Activated naive CD8-positive, alpha-beta T cell treated with anti-CD3 and anti-CD28 coated beads for 36 hours (primary cell): ENCODE data around the gene MVD. TPM values are rescaled to one million over a fixed set of nuclear protein-coding genes. Genes with fewer than 3 reads are reported as not detected.
A peak's percentile ranks its signal among the peaks of the same experiment; 100 is the strongest.

Source experiments
- DNase-seq: peaks from one replicate; pipeline ENCODE4 v3.0.0; 2021
- H3K27ac Mint-ChIP-seq: one replicate; pipeline ENCODE4 v1.8.0; 2022; ENCODE audit warnings: mild to moderate bottlenecking, moderate library complexity, mixed read lengths
- H3K27me3 Mint-ChIP-seq: one replicate; pipeline ENCODE4 v1.8.0; 2022; ENCODE audit warnings: mild to moderate bottlenecking, mixed read lengths
- H3K36me3 Mint-ChIP-seq: one replicate; pipeline ENCODE4 v1.8.0; 2021; ENCODE audit warnings: mild to moderate bottlenecking, mixed read lengths
- H3K4me1 Mint-ChIP-seq: one replicate; pipeline ENCODE4 v1.8.0; 2021; ENCODE audit warnings: mixed read lengths
- H3K4me3 Mint-ChIP-seq: one replicate; pipeline ENCODE4 v1.8.0; 2022; ENCODE audit warnings: mild to moderate bottlenecking, moderate library complexity, mixed read lengths
- H3K9me3 Mint-ChIP-seq: one replicate; pipeline ENCODE4 v1.8.0; 2022; ENCODE audit warnings: mixed read lengths
- total RNA-seq, 2 experiments: library from RNA; stranded (reverse); gene quantifications; one replicate each; pipeline ENCODE4 v1.2.3, GENCODE V29; 2021

Gene MVD
- total RNA-seq, 2 experiments from 2014 or later: 53.3 to 56.6 TPM

- DNase-seq: no peak
- H3K27ac Mint-ChIP-seq: no peak overlapping the region
- H3K4me3 Mint-ChIP-seq: no peak overlapping the region
- H3K36me3 Mint-ChIP-seq: peaks cover 4% of the 10 kb centered on the region
- H3K9me3 Mint-ChIP-seq: no peaks in the 10 kb centered on the region
- peaks cover 10% of the 10 kb centered on the region for H3K4me1 Mint-ChIP-seq
- no peaks in the 10 kb centered on the region for H3K27me3 Mint-ChIP-seq
Observed at GRCh38 chr16:88657371-88657770, 5.5 kb downstream of the MVD start.

- peaks cover 7% of the 10 kb centered on the region for H3K4me1 Mint-ChIP-seq
- no peaks in the 10 kb centered on the region for H3K27me3 Mint-ChIP-seq
- no peaks in the 10 kb centered on the region for H3K9me3 Mint-ChIP-seq
- no peak overlapping the region for H3K27ac Mint-ChIP-seq
- DNase-seq: no peak
- peaks cover 4% of the 10 kb centered on the region for H3K36me3 Mint-ChIP-seq
- no peak overlapping the region for H3K4me3 Mint-ChIP-seq
Observed at GRCh38 chr16:88656291-88656980, 6.5 kb downstream of the MVD start.

- no peaks in the 10 kb centered on the region for H3K27me3 Mint-ChIP-seq
- H3K27ac Mint-ChIP-seq: no peak overlapping the region
- H3K4me1 Mint-ChIP-seq: peaks cover 7% of the 10 kb centered on the region
- DNase-seq: no peak
- peaks cover 5% of the 10 kb centered on the region for H3K36me3 Mint-ChIP-seq
- no peaks in the 10 kb centered on the region for H3K9me3 Mint-ChIP-seq
- no peak overlapping the region for H3K4me3 Mint-ChIP-seq
Observed at GRCh38 chr16:88655733-88656281, 7.1 kb downstream of the MVD start.

- Mint-ChIP-seq H3K27ac (no peak overlapping the region), H3K27me3 (no peaks in the 10 kb centered on the region), H3K4me1 (peaks cover 7% of the 10 kb centered on the region), H3K4me3 (no peak overlapping the region), H3K9me3 (no peaks in the 10 kb centered on the region), H3K36me3 (peaks cover 6% of the 10 kb centered on the region)
- no peak for DNase-seq
Observed at GRCh38 chr16:88655053-88655732, 7.7 kb downstream of the MVD start.

GRCh38 chr16:88654363-88655052 lies 8.4 kb downstream of the MVD start:
- no peak for DNase-seq
- H3K27me3 Mint-ChIP-seq: no peaks in the 10 kb centered on the region
- H3K27ac Mint-ChIP-seq: no peak overlapping the region
- H3K4me1 Mint-ChIP-seq: peaks cover 7% of the 10 kb centered on the region
- no peaks in the 10 kb centered on the region for H3K9me3 Mint-ChIP-seq
- H3K4me3 Mint-ChIP-seq: no peak overlapping the region
- H3K36me3 Mint-ChIP-seq: peaks cover 6% of the 10 kb centered on the region

GRCh38 chr16:88653596-88654362 lies 9.1 kb downstream of the MVD start:
- Mint-ChIP-seq H3K27me3 (no peaks in the 10 kb centered on the region), H3K36me3 (peaks cover 9% of the 10 kb centered on the region), H3K27ac (no peak overlapping the region), H3K4me3 (no peak overlapping the region), H3K4me1 (peaks cover 13% of the 10 kb centered on the region), H3K9me3 (no peaks in the 10 kb centered on the region)
- DNase-seq: no peak

- Mint-ChIP-seq H3K27ac (no peak overlapping the region), H3K9me3 (no peaks in the 10 kb centered on the region), H3K4me3 (no peak overlapping the region), H3K36me3 (peaks cover 8% of the 10 kb centered on the region), H3K27me3 (no peaks in the 10 kb centered on the region), H3K4me1 (peaks cover 13% of the 10 kb centered on the region)
- DNase-seq: no peak
Observed at GRCh38 chr16:88653101-88653500, 9.8 kb downstream of the MVD start.

GRCh38 chr16:88652762-88653063 lies 10.2 kb downstream of the MVD start:
- H3K27me3 Mint-ChIP-seq: no peaks in the 10 kb centered on the region
- no peak for DNase-seq
- H3K36me3 Mint-ChIP-seq: peaks cover 8% of the 10 kb centered on the region
- H3K4me3 Mint-ChIP-seq: no peak overlapping the region
- no peaks in the 10 kb centered on the region for H3K9me3 Mint-ChIP-seq
- no peak overlapping the region for H3K27ac Mint-ChIP-seq
- peaks cover 13% of the 10 kb centered on the region for H3K4me1 Mint-ChIP-seq

- Mint-ChIP-seq H3K27ac (peak overlapping the region; percentile 95), H3K4me1 (peaks cover 13% of the 10 kb centered on the region), H3K27me3 (no peaks in the 10 kb centered on the region), H3K9me3 (no peaks in the 10 kb centered on the region), H3K36me3 (peaks cover 8% of the 10 kb centered on the region), H3K4me3 (no peak overlapping the region)
- no peak for DNase-seq
Observed at GRCh38 chr16:88651989-88652761, 10.7 kb downstream of the MVD start.

GRCh38 chr16:88651276-88651988 lies 11.5 kb downstream of the MVD start:
- Mint-ChIP-seq H3K9me3 (no peaks in the 10 kb centered on the region), H3K36me3 (peaks cover 6% of the 10 kb centered on the region), H3K4me3 (peak overlapping the region; percentile 90), H3K27me3 (no peaks in the 10 kb centered on the region), H3K4me1 (peaks cover 13% of the 10 kb centered on the region), H3K27ac (peak overlapping the region; percentile 95)
- DNase-seq: peak; percentile 87

- H3K36me3 Mint-ChIP-seq: peaks cover 6% of the 10 kb centered on the region
- H3K4me3 Mint-ChIP-seq: peak within 1 kb of the TSS; percentile 90
- H3K4me1 Mint-ChIP-seq: peaks cover 13% of the 10 kb centered on the region
- peak; percentile 95 for DNase-seq
- H3K9me3 Mint-ChIP-seq: no peaks in the 10 kb centered on the region
- H3K27me3 Mint-ChIP-seq: no peaks in the 10 kb centered on the region
- H3K27ac Mint-ChIP-seq: peak within 1 kb of the TSS; percentile 95
Observed at GRCh38 chr16:88650749-88651275, 12.1 kb downstream of the MVD start, which contains the start of gene CYBA. Gene CYBA (minus strand): TSS chr16:88651053. CDS start chr16:88651013, 40 bp downstream.

GRCh38 chr16:88649924-88650748 lies 12.8 kb downstream of the MVD start:
- DNase-seq: peak; percentile 46
- H3K9me3 Mint-ChIP-seq: no peaks in the 10 kb centered on the region
- H3K4me3 Mint-ChIP-seq: peak overlapping the region; percentile 90
- H3K4me1 Mint-ChIP-seq: peaks cover 13% of the 10 kb centered on the region
- peak overlapping the region; percentile 84 for H3K27ac Mint-ChIP-seq
- no peaks in the 10 kb centered on the region for H3K27me3 Mint-ChIP-seq
- peaks cover 6% of the 10 kb centered on the region for H3K36me3 Mint-ChIP-seq
